Sigmoid colon (tissue), 7 donors: ENCODE data around the gene BBS4. TPM values are rescaled to one million over a fixed set of nuclear protein-coding genes. Genes with fewer than 3 reads are reported as not detected.

Source experiments
- DNase-seq: peaks from one replicate; pipeline ENCODE4 v3.0.0-alpha.2; 2019
- H3K27ac ChIP-seq, 4 donors: fragments of 200-600 bp; sonication (generic); one replicate each; pipeline ENCODE4 v1.5.1; 2016 to 2019; ENCODE audit warnings: mild to moderate bottlenecking in 1 of 4
- H3K27me3 ChIP-seq, 3 donors: fragments of 200-600 bp; sonication (generic); one replicate each; pipeline ENCODE4 v1.5.1; 2019; ENCODE audit warnings: mild to moderate bottlenecking in 1 of 3
- H3K36me3 ChIP-seq, 4 donors: fragments of 200-600 bp; sonication (generic); one replicate each; pipeline ENCODE4 v1.5.1; 2016 to 2019
- H3K4me1 ChIP-seq, 4 donors: fragments of 200-600 bp; sonication (generic); one replicate each; pipeline ENCODE4 v1.5.1; 2017 to 2019
- H3K4me3 ChIP-seq, 4 donors: fragments of 200-600 bp; sonication (generic); one replicate each; pipeline ENCODE4 v1.5.1; 2017 to 2019; ENCODE audit warnings: mild to moderate bottlenecking in 2 of 4, moderate library complexity in 1 of 4
- H3K9me3 ChIP-seq, 4 donors: fragments of 200-600 bp in 3 of 4; sonication (generic) in 3 of 4; one replicate each; pipeline versions ENCODE4 v1.5.1 to v1.6.1; 2013 to 2019
- CTCF ChIP-seq, 4 experiments: fragments of 450-650 bp in 3 of 4; fragments of 200-600 bp in 1 of 4; IDR thresholded peaks; one replicate each; pipeline ENCODE4 v1.5.1; 2016 to 2019; ENCODE audit warnings: antibody characterized with exemption in 4 of 4, mild to moderate bottlenecking in 3 of 4, moderate library complexity in 2 of 4
- EP300 ChIP-seq, 4 donors: sonication (generic); formaldehyde crosslinking; IDR thresholded peaks; one replicate each; pipeline ENCODE4 v1.6.1; 2017; ENCODE audit warnings: antibody characterized with exemption in 4 of 4
- POLR2A ChIP-seq, 2 donors: fragments of 450-650 bp; IDR thresholded peaks; one replicate each; pipeline ENCODE4 v1.6.1; 2016; ENCODE audit warnings: antibody characterized with exemption in 2 of 2, mild to moderate bottlenecking in 2 of 2, moderate library complexity in 2 of 2
- POLR2AphosphoS5 ChIP-seq, 4 donors: sonication (generic); formaldehyde crosslinking; IDR thresholded peaks; one replicate each; pipeline ENCODE4 v1.6.1; 2017; ENCODE audit warnings: antibody characterized with exemption in 4 of 4
- WGBS, 2 donors: extraction: QIAGEN DNeasy Blood & Tissue Kit; methylation state at CpG; one replicate each; pipeline ENCODE4 v1.1.7; 2013; 5-methylcytosine and 5-hydroxymethylcytosine counted together
- intact Hi-C: fragments of 100-400 bp; cut with DNase I; formaldehyde crosslinking; loops from one replicate; pipeline ENCODE4 v1.15.1; 2023
- polyA plus RNA-seq, 3 donors: library from polyadenylated mRNA; stranded (reverse); fragments of 200-250 nt; gene quantifications; one replicate each; pipeline ENCODE4 v1.2.3, GENCODE V29; 2013
- small RNA-seq, 3 donors: library from RNA; depleted of rRNA; stranded (forward); fragments of <200 nt; gene quantifications; one replicate each; pipeline ENCODE3, GENCODE V24; 2016
- total RNA-seq, 4 donors: library from RNA; depleted of rRNA; stranded (reverse); fragments of >200 nt; gene quantifications; one replicate each; pipeline ENCODE4 v1.1.0, GENCODE V29; 2016
- donor health status: healthy with polysubstance abuse.
- donor health status: Bipolar disorder and iron deficiency.
- donor health status: healthy.

Gene BBS4
- total and polyA plus RNA-seq, 7 donors, result 4.4 to 34.3 (median 18.3) TPM

GRCh38 chr15:72787526-72787925 lies 101.5 kb downstream of the BBS4 start:
- Histone ChIP-seq H3K9me3 (no peaks in the 10 kb centered on the region), H3K36me3 (no peaks in the 10 kb centered on the region), H3K4me3 (no peak overlapping the region), H3K27ac (peak overlapping the region in 1 of 4 donors; percentile 28), H3K27me3 (no peaks in the 10 kb centered on the region), H3K4me1 (peaks cover 0 to 11% (median 10%) of the 10 kb centered on the region in 4 donors)
- 88 to 96% methylated on average over 1 of the region's 1 CpG for WGBS, 2 donors
- TF ChIP-seq POLR2A (IDR thresholded peaks at IDR 0.05), result no peak
- TF ChIP-seq CTCF (IDR thresholded peaks at IDR 0.05), result no peak
- no peak for TF ChIP-seq POLR2AphosphoS5 (IDR thresholded peaks at IDR 0.05)
- TF ChIP-seq EP300 (IDR thresholded peaks at IDR 0.05), result no peak
- DNase-seq, result no peak
- intact Hi-C loops, result no loop called here

Small RNAs within 50 kb of the gene (small RNA-seq; reads per million reads assigned to genes)
- 0 reads per million in 3 donors for gene RN7SL853P

Other genes with a start within 250 kb of the BBS4 start
- gene ARIH1, start 211.9 kb upstream of the BBS4 start, total RNA-seq, result 10 to 100 TPM; 36.4 to 69.5 (median 45.2) TPM
- 10 to 100 TPM; 10.8 to 22.8 (median 18.3) TPM for gene ARIH1, start 211.9 kb upstream of the BBS4 start, polyA plus RNA-seq
- not detected for gene GOLGA6B, start 31.5 kb upstream of the BBS4 start, total RNA-seq
- not detected for gene GOLGA6B, start 31.5 kb upstream of the BBS4 start, polyA plus RNA-seq
- not detected for gene HIGD2B, start within 50 bp of the BBS4 start, total RNA-seq
- gene HIGD2B, start within 50 bp of the BBS4 start, polyA plus RNA-seq, result not detected
- gene ADPGK, start 97.6 kb downstream of the BBS4 start, total RNA-seq, result 10 to 100 TPM; 23.9 to 30.5 (median 27.2) TPM
- gene ADPGK, start 97.6 kb downstream of the BBS4 start, polyA plus RNA-seq, result 10 to 100 TPM; 10.2 to 41.1 (median 17.1) TPM